HG03196 (cell line): ENCODE results near the gene ZNF17.
"Not testable (repeated sequence)": the region's sequence is repeated elsewhere in the genome, so short reads cannot be mapped to it uniquely, and the experiment has no call there.

Source experiments
- ATAC-seq: cut with Tn5 transposase; IDR thresholded peaks from one replicate; pipeline ENCODE4 v1.9.1; 2021; ENCODE audit not compliant: unreplicated experiment

The ZNF17 gene

DNA sequence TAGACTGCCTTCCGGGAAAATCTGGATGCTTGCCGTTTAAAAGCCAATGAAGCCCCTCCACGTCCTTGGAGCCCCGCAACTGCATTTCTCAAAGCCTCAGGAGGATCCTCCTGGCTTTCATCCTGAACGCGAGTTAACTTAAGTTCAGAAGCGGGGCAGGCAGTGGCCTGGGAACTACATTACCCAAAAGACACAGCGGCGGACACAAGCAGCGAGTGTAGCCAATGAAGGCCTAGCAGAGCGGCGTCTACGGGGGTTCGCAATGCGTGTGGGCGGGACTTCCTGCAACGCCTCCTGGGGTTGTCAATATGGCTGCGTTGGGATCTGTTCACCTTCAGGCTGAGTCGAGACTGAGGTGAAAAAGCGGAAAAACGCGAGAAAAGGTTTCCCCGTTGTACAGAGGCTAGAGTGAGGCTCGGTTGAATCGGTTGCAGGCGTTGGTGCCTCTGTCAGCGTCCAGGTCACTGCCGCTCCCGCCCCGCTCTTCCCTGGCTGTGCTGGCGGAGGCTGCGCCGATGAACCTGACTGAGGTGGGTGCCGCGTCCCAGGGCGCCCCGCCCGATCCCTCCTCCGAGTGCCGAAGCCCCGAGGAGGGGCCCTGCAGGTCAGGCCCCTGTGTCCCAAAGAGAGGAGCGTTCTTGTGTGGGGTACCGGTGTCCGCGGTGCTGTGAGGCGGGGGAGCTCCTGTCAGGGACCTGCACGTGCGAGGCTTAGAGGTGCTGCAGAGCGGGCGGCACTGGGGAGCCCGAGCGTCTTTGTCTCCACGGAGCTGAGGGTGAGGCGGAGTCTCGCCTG is at the start of gene ZNF17:
Gene ZNF17 (plus strand): TSS at position 285 of the 795 bp plus-strand sequence. CDS start 2,455 bp downstream, outside the sequence.
- ATAC-seq, result peak; percentile 99

DNA sequence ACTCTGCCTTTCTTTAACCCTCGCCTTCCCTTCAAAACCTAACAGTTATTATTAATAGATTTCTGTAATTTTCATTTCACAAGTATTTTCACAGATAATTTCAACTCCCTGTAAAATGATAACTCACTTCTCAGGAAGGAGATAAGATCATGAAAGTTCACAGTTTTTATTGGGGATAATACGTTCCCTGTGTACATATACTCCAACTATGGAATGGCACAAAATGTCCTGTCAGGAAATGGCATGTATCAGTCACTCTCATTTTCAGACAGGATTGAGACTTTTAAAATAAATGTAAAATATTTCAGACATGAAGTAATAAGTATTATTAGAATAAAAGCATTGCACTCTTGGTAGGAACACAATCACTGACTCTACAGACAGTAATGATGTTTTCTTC is 48.5 kb upstream of the ZNF17 start:
- ATAC-seq, result no peak

DNA sequence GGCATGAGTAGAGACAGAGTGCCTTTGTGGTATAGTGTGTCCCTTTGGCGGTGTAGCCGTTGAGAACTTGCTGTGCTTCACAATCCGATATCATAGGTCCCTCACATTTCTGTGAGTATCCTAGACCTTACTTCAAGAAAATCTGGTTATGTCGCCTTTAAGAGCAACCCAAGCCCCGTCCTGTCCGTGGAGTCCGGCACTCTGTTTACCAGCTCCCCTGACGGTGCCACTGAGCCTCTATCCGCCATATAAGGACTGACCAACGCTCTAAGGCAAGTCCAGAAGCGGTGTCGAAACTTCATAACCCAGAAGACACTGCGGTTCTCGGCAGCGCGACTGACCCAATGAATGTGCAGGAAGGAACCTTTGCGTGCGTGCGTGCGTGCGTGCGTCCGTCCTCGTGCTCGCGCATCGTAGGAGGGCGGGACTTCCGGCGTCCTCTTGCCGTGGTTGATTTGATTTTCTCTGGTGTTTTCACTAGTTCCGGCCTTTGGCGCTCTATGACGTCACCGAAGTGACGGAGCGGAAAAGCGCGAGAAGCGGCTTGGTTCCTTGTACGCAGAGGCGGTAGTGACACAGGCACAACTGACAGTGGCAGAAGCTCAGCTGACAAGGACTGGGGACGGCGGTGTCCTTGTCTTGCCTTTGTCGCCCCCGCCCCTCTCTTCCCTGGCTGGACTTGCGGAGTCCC is 47.8 kb upstream of the ZNF17 start, which contains the start of the genes TRAPPC2B and ZNF547:
Gene TRAPPC2B (plus strand): TSS at position 555 of the 691 bp plus-strand sequence. CDS start 1,283 bp downstream, outside the sequence.
Gene ZNF547 (plus strand): TSS at position 555 of the 691 bp plus-strand sequence. CDS start 5,005 bp downstream, outside the sequence.
- peak; percentile 95 for ATAC-seq

DNA sequence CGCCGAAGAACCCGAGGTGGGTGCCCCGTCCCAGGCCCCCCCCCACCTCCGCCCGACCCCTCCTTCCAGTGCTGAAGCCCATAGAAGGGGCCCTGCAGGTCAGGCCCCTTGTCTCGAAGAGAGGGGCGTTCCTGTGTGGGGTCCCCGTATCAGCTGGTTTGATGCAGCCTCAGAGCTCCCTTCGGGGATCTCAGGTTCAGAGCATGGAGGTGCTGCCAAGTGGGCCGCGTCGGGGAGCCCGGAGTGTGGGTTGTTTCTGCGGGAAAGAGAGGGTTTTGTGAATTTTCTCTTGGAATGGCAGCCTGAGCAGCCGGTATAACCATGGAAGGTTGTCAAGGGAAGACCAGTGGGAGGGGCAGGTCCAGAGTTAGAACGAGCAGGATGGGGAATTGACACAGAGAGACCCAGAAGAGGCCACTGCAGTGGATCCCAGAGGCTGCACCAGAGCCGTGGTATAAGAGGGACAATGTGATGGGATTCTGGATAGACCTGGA is 47.2 kb upstream of the ZNF17 start:
- ATAC-seq, result no peak

DNA sequence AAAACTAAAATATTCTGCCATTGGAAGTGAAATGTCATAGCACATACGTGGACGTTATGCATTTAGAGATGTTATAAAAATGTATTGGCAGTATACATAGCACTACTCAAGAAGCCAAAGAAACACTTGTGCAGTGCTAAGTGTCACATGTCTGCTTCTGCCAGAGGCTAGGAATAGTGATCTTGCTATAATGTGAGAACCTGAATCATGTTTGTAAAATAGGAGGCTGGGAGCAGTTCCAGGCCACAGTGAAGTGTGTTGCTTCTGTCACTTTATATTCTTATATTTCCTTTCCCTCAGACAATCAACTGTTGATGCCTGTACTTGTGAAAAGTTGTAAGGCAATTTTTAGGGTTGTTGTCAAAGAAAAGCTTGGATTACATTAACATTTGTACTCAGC is 44.2 kb upstream of the ZNF17 start:
- no peak for ATAC-seq

DNA sequence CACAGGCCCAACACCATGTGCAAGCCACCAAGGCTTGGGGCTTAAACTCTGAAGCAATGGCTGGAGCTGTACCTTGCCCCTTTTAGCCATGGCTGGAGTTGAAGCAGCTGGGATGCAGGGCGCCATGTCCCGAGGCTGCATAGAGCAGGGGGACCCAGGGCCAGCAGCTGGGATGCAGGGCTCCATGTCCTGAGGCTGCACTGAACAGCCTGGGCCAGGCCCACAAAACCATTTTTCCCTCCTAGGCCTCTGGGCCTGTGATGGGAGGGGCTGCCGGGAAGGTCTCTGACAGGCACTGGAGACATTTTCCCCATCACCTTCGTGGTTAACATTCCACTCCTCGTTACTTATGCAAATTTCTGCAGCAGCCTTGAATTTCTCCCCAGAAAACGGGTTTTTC is 36.8 kb upstream of the ZNF17 start:
- ATAC-seq, result no peak

DNA sequence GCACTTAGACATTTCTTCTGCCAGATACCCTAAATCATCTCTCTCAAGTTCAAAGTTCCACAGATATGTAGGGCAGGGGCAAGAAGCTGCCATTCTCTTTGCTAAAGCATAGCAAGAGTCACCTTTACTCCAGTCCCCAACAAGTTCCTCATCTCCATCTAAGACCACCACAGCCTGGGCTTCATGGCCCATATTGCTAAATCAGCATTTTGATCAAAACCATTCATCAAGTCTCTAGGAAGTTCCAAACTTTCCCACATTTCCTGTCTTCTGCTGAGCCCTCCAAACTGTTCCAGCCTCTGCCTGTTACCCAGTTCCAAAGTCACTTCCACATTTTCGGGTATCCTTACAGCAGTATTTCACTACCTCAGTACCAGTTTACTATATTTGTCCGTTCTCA is 36.3 kb upstream of the ZNF17 start:
- ATAC-seq, result not testable (repeated sequence)

DNA sequence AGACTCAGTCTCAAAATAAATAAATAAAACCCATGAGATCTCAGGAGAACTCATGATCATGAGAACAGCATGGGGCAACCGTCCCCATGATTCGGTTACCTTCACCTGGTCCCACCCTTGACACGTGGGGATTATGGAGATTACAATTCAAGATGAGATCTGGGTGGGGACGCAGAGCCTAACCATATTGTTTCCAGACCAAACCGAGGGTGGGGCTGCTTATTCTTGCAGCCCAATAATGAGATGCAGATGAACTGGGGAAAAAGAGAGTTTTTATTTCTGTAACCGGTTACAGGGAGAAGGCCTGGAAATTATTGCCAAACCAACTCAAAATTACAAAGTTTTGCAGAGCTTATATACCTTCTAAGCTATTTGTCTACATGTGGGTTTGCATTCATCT is 34.8 kb upstream of the ZNF17 start:
- no peak for ATAC-seq

DNA sequence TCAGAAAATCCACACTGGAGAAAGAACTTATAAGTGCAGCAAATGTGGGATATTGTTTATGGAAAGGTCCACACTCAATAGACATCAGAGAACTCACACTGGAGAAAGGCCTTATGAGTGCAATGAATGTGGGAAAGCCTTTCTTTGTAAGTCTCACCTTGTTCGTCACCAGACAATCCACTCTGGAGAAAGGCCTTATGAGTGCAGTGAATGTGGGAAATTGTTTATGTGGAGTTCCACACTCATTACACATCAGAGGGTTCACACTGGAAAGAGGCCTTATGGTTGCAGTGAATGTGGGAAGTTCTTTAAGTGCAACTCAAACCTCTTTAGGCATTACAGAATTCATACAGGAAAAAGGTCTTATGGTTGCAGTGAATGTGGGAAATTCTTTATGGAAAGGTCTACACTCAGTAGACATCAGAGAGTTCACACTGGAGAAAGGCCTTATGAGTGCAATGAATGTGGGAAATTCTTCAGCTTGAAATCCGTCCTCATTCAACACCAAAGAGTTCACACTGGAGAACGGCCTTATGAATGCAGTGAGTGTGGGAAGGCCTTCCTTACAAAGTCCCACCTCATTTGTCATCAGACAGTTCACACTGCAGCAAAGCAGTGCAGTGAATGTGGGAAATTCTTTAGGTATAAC is 33.3 kb upstream of the ZNF17 start:
- ATAC-seq, result no peak

DNA sequence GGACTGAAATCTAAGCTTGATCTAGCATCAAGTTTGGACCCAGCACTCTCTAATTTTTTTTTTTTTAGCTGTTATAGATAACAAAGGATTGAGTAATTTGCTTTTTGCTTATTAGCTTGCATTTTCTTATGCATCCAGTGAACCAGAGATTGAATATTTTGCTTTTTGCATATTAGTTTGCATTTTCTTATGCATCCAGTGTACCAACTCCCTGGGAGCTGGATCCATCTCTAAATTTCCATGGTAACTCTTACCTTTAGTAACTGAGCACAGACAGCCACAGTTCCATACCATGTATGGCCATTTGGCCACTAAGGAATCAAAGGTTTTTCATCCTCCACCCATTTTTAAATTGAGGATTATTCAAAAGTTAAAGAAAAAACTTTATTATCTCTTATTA is 30.0 kb upstream of the ZNF17 start:
- ATAC-seq, result no peak

DNA sequence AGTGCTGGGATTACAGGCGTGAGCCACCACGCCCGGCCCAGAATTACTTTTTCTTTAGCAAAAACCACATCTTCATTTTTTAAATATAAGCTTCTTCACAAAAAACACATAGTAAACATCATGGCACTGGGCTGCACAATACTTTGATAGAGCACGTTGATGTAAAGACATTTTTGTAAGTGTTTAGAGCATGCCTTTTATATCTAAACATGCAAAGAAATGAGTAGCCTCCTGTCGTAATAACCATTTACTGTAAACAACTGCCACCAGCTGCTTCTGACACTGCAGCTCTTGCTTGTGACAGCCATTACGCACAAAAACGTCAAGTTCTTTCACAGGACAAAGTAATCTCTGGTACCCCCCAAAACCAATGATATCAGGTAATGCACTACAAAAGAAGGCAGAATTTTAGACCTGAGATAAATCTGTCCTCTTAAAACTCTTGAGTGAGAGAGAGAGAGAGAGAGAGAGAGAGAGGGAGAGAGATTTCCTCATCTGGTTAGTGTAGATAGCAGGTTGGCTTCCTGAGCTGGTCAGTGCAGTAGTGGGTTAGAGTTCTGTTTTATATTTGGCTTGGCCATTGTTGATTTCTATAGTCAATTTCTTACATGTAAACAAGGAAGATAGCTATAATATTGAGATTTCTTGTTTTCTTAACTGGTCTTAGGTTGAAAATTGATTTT is 28.0 kb upstream of the ZNF17 start:
- no peak for ATAC-seq

DNA sequence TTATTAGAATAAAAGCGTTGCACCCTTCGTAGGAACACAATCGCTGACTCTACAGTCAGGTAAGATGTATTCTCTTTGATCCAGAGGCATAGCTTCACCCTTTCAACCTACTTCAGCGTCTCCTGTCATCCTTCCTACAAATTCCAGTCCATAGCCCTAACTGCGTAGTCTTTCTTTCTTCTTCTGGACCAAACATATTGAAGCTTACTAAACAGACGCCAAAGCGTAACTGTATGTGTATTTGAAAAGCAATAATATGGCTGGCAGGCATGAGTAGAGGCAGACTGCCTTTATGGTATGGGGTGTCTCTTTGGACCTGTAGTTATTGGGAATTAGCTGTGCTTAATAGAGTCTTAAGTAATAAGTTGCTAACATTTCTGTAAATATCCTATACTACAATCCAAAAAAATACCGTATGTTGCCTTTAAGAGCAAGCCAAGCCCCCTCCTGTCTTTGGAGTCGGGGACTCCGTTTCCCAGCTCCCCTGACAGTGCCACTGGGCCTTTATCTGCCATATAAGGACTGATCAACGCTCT is 21.7 kb upstream of the ZNF17 start:
- no peak for ATAC-seq

DNA sequence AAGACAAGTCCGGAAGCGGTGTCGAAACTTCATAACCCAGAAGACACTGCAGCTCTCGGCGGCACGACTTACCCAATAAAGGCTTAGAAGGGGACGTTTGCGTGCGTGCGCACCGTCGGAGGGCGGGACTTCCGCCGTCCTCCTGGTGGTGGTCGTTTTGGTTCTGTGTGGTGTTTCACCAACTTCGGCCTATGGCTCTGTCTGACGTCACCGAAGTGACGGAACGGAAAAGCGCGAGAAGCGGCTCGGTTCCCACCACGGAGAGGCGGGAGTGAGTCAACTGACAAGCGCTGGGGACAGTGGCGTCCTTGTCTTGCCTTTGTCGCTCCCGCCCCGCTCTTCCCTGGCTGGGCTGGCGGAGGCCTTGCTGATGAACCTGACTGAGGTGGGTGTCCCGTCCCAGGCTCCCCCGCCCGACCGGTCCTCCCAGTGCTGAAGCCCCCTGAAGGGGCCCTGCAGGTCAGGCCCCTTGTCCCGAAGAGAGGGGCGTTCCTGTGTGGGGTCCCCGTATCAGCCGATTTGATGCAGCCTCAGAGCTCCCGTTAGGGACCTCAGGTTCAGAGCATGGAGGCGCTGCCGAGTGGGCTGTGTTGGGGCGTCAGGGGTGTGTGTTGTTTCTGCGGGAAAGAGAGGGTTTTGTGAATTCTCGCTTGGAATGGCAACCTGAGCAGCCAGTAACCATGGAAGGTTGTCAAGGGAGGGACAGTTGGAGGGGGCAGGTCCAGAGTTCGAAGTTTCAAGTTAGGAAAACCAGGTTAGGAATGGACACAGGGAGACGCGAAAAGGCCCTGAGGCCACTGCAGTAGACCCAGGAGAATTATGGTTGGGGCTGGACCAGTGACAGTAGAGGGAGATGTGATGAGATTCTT is 21.0 kb upstream of the ZNF17 start, which contains the start of gene ZNF548:
Gene ZNF548 (plus strand): TSS at position 125 of the 869 bp plus-strand sequence. CDS start 246 bp downstream, at position 371.
- peak; percentile 96 for ATAC-seq

DNA sequence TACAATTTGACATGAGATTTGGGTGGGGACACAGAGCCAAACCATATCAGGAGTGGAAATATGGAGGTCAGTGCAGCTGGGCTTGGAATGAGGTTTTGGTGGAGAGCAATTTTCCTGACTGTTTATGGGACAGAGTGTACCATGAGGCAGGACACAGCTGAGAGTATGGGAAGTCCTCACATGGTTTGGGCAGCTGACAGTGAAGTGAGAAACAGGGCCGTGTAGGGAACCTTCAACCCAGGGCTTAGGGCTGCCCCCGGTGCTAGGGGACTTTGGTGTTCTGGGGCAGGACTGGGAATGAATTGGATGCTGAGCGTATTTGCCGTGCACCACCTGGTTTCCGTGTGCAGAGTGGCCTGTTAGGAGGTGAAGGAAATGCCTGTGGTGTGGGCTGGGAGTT is 15.3 kb upstream of the ZNF17 start:
- ATAC-seq, result no peak

DNA sequence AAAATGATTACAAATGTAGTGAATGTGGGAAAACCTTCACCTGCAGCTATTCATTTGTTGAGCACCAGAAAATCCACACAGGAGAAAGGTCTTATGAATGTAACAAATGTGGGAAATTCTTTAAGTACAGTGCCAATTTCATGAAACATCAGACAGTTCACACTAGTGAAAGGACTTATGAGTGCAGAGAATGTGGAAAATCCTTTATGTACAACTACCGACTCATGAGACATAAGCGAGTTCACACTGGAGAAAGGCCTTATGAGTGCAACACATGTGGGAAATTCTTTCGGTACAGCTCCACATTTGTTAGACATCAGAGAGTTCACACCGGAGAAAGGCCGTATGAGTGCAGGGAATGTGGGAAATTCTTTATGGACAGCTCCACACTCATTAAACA is 12.1 kb upstream of the ZNF17 start:
- ATAC-seq, result no peak

DNA sequence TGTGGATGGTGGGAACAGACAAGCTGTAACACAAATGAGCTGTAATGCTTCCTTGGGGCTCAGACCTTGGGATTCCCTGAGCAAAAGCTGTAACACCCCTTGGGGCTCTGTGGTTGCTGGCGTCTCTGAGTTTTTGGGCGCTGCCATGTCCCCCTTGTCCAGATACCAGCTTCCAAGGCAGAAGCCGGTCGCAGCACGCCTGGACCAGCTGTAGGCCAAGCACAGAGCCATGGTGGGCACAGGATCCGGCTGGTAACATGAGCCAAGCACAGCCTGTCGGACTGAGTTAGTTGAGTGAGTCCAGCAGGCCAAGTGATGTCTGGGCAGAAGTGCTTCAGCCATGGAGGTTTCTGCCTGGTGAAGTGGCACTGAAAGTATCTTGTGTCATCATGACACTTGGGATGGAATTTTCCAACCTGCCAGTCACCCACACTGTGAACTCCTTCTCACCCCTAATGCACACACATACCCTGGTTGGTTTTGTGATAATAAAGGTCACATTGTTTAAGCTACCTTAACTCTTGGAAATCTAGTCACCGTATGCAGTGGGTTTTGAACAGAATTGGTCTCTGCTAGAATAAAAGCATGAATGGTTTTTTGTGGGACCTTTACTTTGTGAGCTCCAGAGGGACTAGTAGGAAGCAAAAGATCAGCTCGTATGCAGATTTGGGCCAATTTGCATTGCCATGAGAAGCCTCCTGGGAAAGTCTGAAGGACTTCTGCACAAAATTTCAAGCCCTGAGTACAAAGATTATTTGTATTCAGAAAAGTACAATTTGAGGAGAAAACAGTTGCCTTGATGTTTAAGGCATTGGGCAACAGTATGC is 7.0 kb upstream of the ZNF17 start:
- ATAC-seq, result no peak

DNA sequence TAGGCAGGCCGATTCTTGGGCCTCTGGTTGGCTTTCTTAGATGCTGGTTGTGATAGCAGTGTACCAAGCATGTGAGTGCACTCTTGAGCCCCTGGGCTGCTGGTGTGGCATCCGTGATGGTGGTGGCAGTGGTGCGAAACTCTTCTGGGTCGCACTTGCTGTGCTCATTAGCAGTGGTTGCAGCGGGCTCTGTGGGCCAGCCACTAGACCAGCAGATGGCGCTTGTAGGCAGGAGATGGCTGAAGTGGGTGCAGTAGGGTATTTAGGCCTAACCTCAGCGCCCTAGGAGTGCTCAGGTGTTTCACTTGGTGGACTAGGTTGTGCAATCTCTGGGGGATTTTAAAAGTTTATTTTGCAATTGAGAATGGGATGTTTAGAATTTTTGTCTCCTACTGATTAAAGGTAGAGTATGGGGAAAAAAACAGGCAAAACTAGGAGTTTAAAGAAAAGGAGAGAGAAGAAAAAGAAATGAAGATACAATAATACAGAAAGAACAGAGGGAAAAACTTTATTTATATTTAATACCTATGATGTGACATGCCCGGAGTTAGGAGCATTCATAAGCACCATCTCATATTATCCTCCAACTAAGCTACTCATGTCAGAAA is 4.3 kb upstream of the ZNF17 start:
- ATAC-seq, result no peak

DNA sequence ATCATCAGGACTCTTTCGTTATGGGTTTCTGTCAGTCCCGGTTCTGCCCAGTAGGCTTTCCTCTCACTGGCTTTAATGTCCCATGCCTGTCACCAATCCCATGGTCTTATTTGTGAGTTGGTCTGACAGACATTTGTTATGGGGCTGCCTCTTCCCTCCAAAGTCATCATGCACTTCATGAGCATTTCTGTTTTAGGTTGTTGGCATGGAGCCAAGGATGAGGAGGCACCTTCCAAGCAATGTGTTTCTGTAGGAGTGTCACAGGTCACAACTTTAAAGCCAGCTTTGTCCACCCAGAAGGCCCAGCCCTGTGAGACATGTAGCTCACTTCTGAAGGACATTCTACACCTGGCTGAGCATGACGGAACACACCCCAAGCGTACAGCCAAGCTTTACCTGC is 8.5 kb downstream of the ZNF17 start:
- ATAC-seq, result no peak
